SU-DHL-6 (cell line): ENCODE results near the gene IL22RA2.

Experiments used
- H2AFZ ChIP-seq: fragments of 200-600 bp; sonication (generic); 2 replicates; pipeline ENCODE4 v1.6.1; 2014; ENCODE audit warnings: low read depth, mild to moderate bottlenecking, moderate library complexity, mixed read lengths, antibody characterized with exemption, low read length; ENCODE audit not compliant: severe bottlenecking
- H3F3A ChIP-seq: fragments of 200-600 bp; shearing (Covaris generic); 2 replicates; pipeline ENCODE4 v1.6.0; 2016; ENCODE audit warnings: antibody characterized with exemption, mild to moderate bottlenecking; ENCODE audit not compliant: insufficient read depth
- H3K27ac ChIP-seq: fragments of 200-600 bp; sonication (generic); 2 replicates; pipeline ENCODE4 v1.5.1; 2016; ENCODE audit warnings: low read depth, mild to moderate bottlenecking, low read length, moderate library complexity, mixed read lengths
- H3K27me3 ChIP-seq: fragments of 200-600 bp; sonication (generic), shearing (Covaris generic); 2 replicates; pipeline ENCODE4 v1.6.0; 2014; ENCODE audit warnings: mild to moderate bottlenecking, low read length
- H3K36me3 ChIP-seq: fragments of 200-600 bp; sonication (generic); 2 replicates; pipeline ENCODE4 v1.6.1; 2014; ENCODE audit warnings: mild to moderate bottlenecking, low read length, mixed read lengths
- H3K4me2 ChIP-seq: fragments of 300-600, 200-600 bp; shearing (Covaris generic), sonication (generic); 2 replicates; pipeline ENCODE4 v1.6.0; 2014; ENCODE audit warnings: low read length, low read depth, mild to moderate bottlenecking; ENCODE audit not compliant: poor library complexity, severe bottlenecking
- H3K4me3 ChIP-seq: fragments of 200-600 bp; sonication (generic); 2 replicates; pipeline ENCODE4 v1.5.1; 2014; ENCODE audit warnings: antibody characterized with exemption, low read length, mild to moderate bottlenecking, mixed read lengths; ENCODE audit not compliant: insufficient read depth, poor library complexity, severe bottlenecking
- H3K79me2 ChIP-seq: fragments of 200-600 bp; sonication (generic); 2 replicates; pipeline ENCODE4 v1.6.1; 2014; ENCODE audit warnings: mild to moderate bottlenecking, low read length, moderate library complexity; ENCODE audit not compliant: insufficient read depth
- H3K9ac ChIP-seq: fragments of 200-600 bp; sonication (generic); 2 replicates; pipeline ENCODE4 v1.7.0; 2014; ENCODE audit warnings: mild to moderate bottlenecking, low read length
- H3K9me2 ChIP-seq: fragments of 200-600 bp; sonication (generic); replicated peaks from 2 replicates; pipeline ENCODE4 v1.6.1; 2014; ENCODE audit warnings: low read length; ENCODE audit not compliant: insufficient read depth
- H3K9me3 ChIP-seq: fragments of 200-600 bp; sonication (generic); 2 replicates; pipeline ENCODE4 v1.6.1; 2014; ENCODE audit warnings: low read length, mixed read lengths; ENCODE audit not compliant: insufficient read depth
- H4K20me1 ChIP-seq: fragments of 200-600 bp; sonication (generic); 2 replicates; pipeline ENCODE4 v1.6.1; 2014; ENCODE audit warnings: low read depth, mild to moderate bottlenecking, antibody characterized with exemption, low read length, moderate library complexity, mixed read lengths
- EZH2phosphoT487 ChIP-seq: fragments of 200-600 bp; sonication (generic), shearing (Covaris generic); conservative IDR thresholded peaks from 2 replicates; pipeline ENCODE4 v1.6.1; 2018; ENCODE audit warnings: mild to moderate bottlenecking, antibody characterized with exemption, low read length, moderate library complexity, mixed read lengths
- TF ChIP-seq, protein P1 (sequence below): fragments of 200-600 bp; sonication (generic); IDR thresholded peaks from one replicate; pipeline ENCODE4 v1.5.1; 2017; ENCODE audit warnings: antibody characterized with exemption, mild to moderate bottlenecking, low read length, moderate library complexity; ENCODE audit not compliant: insufficient read depth, poor library complexity, severe bottlenecking

IL22RA2 gene

DNA sequence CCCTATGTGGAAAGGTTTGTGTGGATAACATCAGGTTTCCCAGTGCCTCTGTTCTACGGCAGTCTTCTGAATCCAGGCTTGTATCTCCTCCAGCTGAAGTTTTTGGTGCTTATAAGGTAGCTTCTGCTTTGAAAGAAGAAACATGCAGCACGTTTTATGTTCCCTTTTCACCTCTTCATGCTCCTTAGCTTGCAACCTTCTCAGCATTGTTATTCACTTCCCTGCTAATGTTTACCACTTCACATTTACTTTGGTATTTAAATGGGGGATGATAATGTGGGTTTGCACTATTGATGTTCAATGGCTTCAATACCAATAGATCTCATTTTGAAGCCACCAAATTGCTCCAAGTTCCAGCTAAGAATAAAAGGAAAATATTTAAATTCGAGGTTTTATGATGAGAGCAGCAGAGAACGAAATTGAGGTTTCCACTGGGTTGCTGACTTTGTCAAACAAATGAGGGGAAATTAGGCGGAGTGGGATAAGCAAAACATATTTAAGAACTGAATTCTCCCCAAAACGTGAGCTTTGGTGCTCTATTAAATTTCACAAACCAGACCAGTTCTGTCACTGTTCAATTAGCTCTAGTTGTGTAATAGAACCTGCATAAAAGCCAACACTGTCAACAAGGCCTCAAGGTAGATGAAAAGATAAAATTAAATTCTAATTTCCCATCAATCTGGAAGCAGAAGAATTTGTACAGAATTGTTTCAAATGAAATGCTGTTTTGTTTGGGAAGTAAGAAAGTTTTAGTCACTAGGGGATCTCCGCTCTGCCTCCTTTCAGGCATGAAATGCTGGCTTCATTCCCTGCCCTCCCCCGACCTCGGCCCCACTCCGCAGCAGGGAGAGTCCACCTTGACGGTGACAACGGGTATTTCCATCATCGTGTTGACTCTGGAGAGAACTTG, 1.4 kb downstream of the IL22RA2 start:
- no peaks in the 10 kb centered on the region for H3K9me2 ChIP-seq
- no peak overlapping the region for H3K9ac ChIP-seq
- H3K36me3 ChIP-seq: no peaks in the 10 kb centered on the region
- no peaks in the 10 kb centered on the region for H3F3A ChIP-seq
- H3K4me2 ChIP-seq: no peak overlapping the region
- no peaks in the 10 kb centered on the region for H3K9me3 ChIP-seq
- H3K4me3 ChIP-seq: no peak overlapping the region
- no peak overlapping the region for H3K27ac ChIP-seq
- H3K79me2 ChIP-seq: no peaks in the 10 kb centered on the region
- H4K20me1 ChIP-seq: no peaks in the 10 kb centered on the region
- H3K27me3 ChIP-seq: no peaks in the 10 kb centered on the region
- H2AFZ ChIP-seq: no peak overlapping the region
- TF ChIP-seq EZH2phosphoT487: no peak
- TF ChIP-seq, protein P1, sequence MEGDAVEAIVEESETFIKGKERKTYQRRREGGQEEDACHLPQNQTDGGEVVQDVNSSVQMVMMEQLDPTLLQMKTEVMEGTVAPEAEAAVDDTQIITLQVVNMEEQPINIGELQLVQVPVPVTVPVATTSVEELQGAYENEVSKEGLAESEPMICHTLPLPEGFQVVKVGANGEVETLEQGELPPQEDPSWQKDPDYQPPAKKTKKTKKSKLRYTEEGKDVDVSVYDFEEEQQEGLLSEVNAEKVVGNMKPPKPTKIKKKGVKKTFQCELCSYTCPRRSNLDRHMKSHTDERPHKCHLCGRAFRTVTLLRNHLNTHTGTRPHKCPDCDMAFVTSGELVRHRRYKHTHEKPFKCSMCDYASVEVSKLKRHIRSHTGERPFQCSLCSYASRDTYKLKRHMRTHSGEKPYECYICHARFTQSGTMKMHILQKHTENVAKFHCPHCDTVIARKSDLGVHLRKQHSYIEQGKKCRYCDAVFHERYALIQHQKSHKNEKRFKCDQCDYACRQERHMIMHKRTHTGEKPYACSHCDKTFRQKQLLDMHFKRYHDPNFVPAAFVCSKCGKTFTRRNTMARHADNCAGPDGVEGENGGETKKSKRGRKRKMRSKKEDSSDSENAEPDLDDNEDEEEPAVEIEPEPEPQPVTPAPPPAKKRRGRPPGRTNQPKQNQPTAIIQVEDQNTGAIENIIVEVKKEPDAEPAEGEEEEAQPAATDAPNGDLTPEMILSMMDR: no peak

GRCh38 chr6:137171053-137171374, 2.4 kb downstream of the IL22RA2 start:
- no peak overlapping the region for H2AFZ ChIP-seq
- no peaks in the 10 kb centered on the region for H3F3A ChIP-seq
- no peaks in the 10 kb centered on the region for H3K36me3 ChIP-seq
- H3K27me3 ChIP-seq: no peaks in the 10 kb centered on the region
- H3K27ac ChIP-seq: no peak overlapping the region
- H3K79me2 ChIP-seq: no peaks in the 10 kb centered on the region
- no peaks in the 10 kb centered on the region for H3K9me3 ChIP-seq
- no peak for TF ChIP-seq EZH2phosphoT487
- TF ChIP-seq, protein P1: no peak
- H3K4me3 ChIP-seq: no peak overlapping the region
- no peak overlapping the region for H3K9ac ChIP-seq
- H4K20me1 ChIP-seq: no peaks in the 10 kb centered on the region
- no peaks in the 10 kb centered on the region for H3K9me2 ChIP-seq
- no peak overlapping the region for H3K4me2 ChIP-seq

GRCh38 chr6:137170266-137171052, 3.0 kb downstream of the IL22RA2 start:
- H3K9ac ChIP-seq: no peak overlapping the region
- no peak overlapping the region for H3K4me2 ChIP-seq
- H3K36me3 ChIP-seq: no peaks in the 10 kb centered on the region
- no peaks in the 10 kb centered on the region for H3K27me3 ChIP-seq
- no peaks in the 10 kb centered on the region for H3K9me3 ChIP-seq
- H4K20me1 ChIP-seq: no peaks in the 10 kb centered on the region
- H3F3A ChIP-seq: no peaks in the 10 kb centered on the region
- no peak overlapping the region for H3K27ac ChIP-seq
- H3K4me3 ChIP-seq: no peak overlapping the region
- H2AFZ ChIP-seq: no peak overlapping the region
- no peaks in the 10 kb centered on the region for H3K9me2 ChIP-seq
- TF ChIP-seq EZH2phosphoT487: no peak
- TF ChIP-seq, protein P1: no peak
- H3K79me2 ChIP-seq: no peaks in the 10 kb centered on the region
